DOHH2 (cell line): Measurements from ENCODE around the gene KIAA1549.

Experiments
- H3F3A ChIP-seq: fragments of 200-600 bp; sonication (generic), shearing (Covaris generic); 2 replicates; pipeline ENCODE4 v1.6.0; 2016; ENCODE audit warnings: antibody characterized with exemption, mild to moderate bottlenecking; ENCODE audit not compliant: control insufficient read depth, insufficient read depth
- H3K27ac ChIP-seq: fragments of 200-600 bp; sonication (generic); 2 replicates; pipeline ENCODE4 v1.5.1; 2014; ENCODE audit warnings: low read depth, mild to moderate bottlenecking, low read length, moderate library complexity
- H3K27me3 ChIP-seq: fragments of 200-600 bp; sonication (generic); 2 replicates; pipeline ENCODE4 v1.6.1; 2014; ENCODE audit warnings: mild to moderate bottlenecking, low read length, mixed read lengths; ENCODE audit not compliant: control insufficient read depth
- H3K36me3 ChIP-seq: fragments of 200-600 bp; sonication (generic); 2 replicates; pipeline ENCODE4 v1.6.1; 2014; ENCODE audit warnings: mild to moderate bottlenecking, low read length, moderate library complexity, mixed read lengths; ENCODE audit not compliant: control insufficient read depth
- H3K4me1 ChIP-seq: fragments of 200-600 bp; sonication (generic); 2 replicates; pipeline ENCODE4 v1.6.1; 2014; ENCODE audit warnings: mild to moderate bottlenecking, low read length, mixed read lengths; ENCODE audit not compliant: control insufficient read depth
- H3K4me2 ChIP-seq: fragments of 200-600 bp; sonication (generic); 2 replicates; pipeline ENCODE4 v1.6.0; 2014; ENCODE audit warnings: mild to moderate bottlenecking, low read length, moderate library complexity
- H3K4me3 ChIP-seq: fragments of 200-600 bp; sonication (generic); 2 replicates; pipeline ENCODE4 v1.5.1; 2014; ENCODE audit warnings: mild to moderate bottlenecking, low read length, mixed read lengths
- H3K79me2 ChIP-seq: fragments of 200-600 bp; sonication (generic); 2 replicates; pipeline ENCODE4 v1.6.1; 2014; ENCODE audit warnings: mild to moderate bottlenecking, low read length, mixed read lengths; ENCODE audit not compliant: control insufficient read depth
- H3K9me2 ChIP-seq: fragments of 200-600 bp; sonication (generic); replicated peaks from 2 replicates; pipeline ENCODE4 v1.6.1; 2014; ENCODE audit warnings: mild to moderate bottlenecking, low read length, mixed read lengths; ENCODE audit not compliant: control insufficient read depth
- H3K9me3 ChIP-seq: fragments of 200-600 bp; sonication (generic); 2 replicates; pipeline ENCODE4 v1.6.1; 2014; ENCODE audit warnings: antibody characterized with exemption, low read length, mixed read lengths; ENCODE audit not compliant: control insufficient read depth, insufficient read depth
- H4K20me1 ChIP-seq: fragments of 200-600 bp; sonication (generic); 2 replicates; pipeline ENCODE4 v1.6.0; 2014; ENCODE audit warnings: low read depth, mild to moderate bottlenecking, antibody characterized with exemption, low read length, moderate library complexity; ENCODE audit not compliant: control insufficient read depth, insufficient read depth
- EZH2phosphoT487 ChIP-seq: fragments of 200-600 bp; sonication (generic); IDR thresholded peaks from 2 replicates; pipeline ENCODE4 v1.6.1; 2017; ENCODE audit warnings: borderline replicate concordance, mild to moderate bottlenecking, antibody characterized with exemption, low read length, moderate library complexity, mixed read lengths
- TF ChIP-seq, protein P1 (sequence below): fragments of 200-600 bp; sonication (generic); IDR thresholded peaks from one replicate; pipeline ENCODE4 v1.5.1; 2014; ENCODE audit warnings: antibody characterized with exemption, mild to moderate bottlenecking, low read depth, low read length; ENCODE audit not compliant: poor library complexity, severe bottlenecking

KIAA1549 gene

DNA sequence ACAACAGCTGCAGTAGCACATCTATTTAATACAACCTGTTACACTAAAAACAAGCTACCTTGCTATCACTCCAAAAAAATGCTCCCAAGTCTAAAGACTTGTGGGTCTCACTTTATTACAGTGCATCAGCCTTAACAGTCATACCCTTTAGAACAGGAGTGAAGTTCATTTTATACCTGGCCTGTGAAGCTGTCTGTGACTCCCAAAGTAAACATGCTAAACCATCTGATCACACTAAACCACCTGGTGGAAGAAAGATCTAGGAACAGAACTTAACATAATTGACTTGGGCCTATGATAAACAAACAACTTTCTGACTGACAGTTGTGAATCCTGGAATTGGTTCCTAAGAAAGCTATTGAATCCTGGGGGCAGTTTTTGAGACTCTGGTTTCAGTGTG, 102.3 kb downstream of the KIAA1549 start:
- no peaks in the 10 kb centered on the region for H3K79me2 ChIP-seq
- H3K9me2 ChIP-seq: no peaks in the 10 kb centered on the region
- H4K20me1 ChIP-seq: no peaks in the 10 kb centered on the region
- no peaks in the 10 kb centered on the region for H3F3A ChIP-seq
- no peak overlapping the region for H3K4me3 ChIP-seq
- no peaks in the 10 kb centered on the region for H3K36me3 ChIP-seq
- 0 out of 2 replicates have a peak, but pooled peaks cover 2% of the 10 kb centered on the region for H3K27me3 ChIP-seq
- no peak overlapping the region for H3K4me2 ChIP-seq
- H3K27ac ChIP-seq: no peak overlapping the region
- TF ChIP-seq EZH2phosphoT487: no peak
- TF ChIP-seq, protein P1, sequence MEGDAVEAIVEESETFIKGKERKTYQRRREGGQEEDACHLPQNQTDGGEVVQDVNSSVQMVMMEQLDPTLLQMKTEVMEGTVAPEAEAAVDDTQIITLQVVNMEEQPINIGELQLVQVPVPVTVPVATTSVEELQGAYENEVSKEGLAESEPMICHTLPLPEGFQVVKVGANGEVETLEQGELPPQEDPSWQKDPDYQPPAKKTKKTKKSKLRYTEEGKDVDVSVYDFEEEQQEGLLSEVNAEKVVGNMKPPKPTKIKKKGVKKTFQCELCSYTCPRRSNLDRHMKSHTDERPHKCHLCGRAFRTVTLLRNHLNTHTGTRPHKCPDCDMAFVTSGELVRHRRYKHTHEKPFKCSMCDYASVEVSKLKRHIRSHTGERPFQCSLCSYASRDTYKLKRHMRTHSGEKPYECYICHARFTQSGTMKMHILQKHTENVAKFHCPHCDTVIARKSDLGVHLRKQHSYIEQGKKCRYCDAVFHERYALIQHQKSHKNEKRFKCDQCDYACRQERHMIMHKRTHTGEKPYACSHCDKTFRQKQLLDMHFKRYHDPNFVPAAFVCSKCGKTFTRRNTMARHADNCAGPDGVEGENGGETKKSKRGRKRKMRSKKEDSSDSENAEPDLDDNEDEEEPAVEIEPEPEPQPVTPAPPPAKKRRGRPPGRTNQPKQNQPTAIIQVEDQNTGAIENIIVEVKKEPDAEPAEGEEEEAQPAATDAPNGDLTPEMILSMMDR: no peak
- H3K9me3 ChIP-seq: no peaks in the 10 kb centered on the region
- H3K4me1 ChIP-seq: no peaks in the 10 kb centered on the region

GRCh38 chr7:138878051-138878450, 103.1 kb downstream of the KIAA1549 start:
- Histone ChIP-seq H3K9me2 (no peaks in the 10 kb centered on the region), H3K27me3 (peaks cover 5% of the 10 kb centered on the region; the same call in 1 of the 2 replicates), H3K79me2 (no peaks in the 10 kb centered on the region), H3K4me3 (no peak overlapping the region), H3K9me3 (no peaks in the 10 kb centered on the region), H3K27ac (no peak overlapping the region), H3K4me2 (no peak overlapping the region), H3K4me1 (no peaks in the 10 kb centered on the region), H3K36me3 (no peaks in the 10 kb centered on the region), H4K20me1 (no peaks in the 10 kb centered on the region), H3F3A (no peaks in the 10 kb centered on the region)
- TF ChIP-seq EZH2phosphoT487: no peak
- TF ChIP-seq, protein P1: no peak

GRCh38 chr7:138876326-138876725, 104.9 kb downstream of the KIAA1549 start:
- no peaks in the 10 kb centered on the region for H3K4me1 ChIP-seq
- no peaks in the 10 kb centered on the region for H3K9me3 ChIP-seq
- H3K36me3 ChIP-seq: no peaks in the 10 kb centered on the region
- no peaks in the 10 kb centered on the region for H3K9me2 ChIP-seq
- H3K27ac ChIP-seq: no peak overlapping the region
- no peaks in the 10 kb centered on the region for H4K20me1 ChIP-seq
- H3K79me2 ChIP-seq: no peaks in the 10 kb centered on the region
- peaks cover 11% of the 10 kb centered on the region; the same call in 1 of the 2 replicates for H3K27me3 ChIP-seq
- no peak overlapping the region for H3K4me2 ChIP-seq
- TF ChIP-seq EZH2phosphoT487: no peak
- TF ChIP-seq, protein P1: no peak
- H3K4me3 ChIP-seq: no peak overlapping the region
- no peaks in the 10 kb centered on the region for H3F3A ChIP-seq

- H3K36me3 ChIP-seq: no peaks in the 10 kb centered on the region
- no peak overlapping the region for H3K27ac ChIP-seq
- no peaks in the 10 kb centered on the region for H3K4me1 ChIP-seq
- H3K4me2 ChIP-seq: no peak overlapping the region
- H3K79me2 ChIP-seq: no peaks in the 10 kb centered on the region
- no peak for TF ChIP-seq EZH2phosphoT487
- TF ChIP-seq, protein P1: no peak
- H3K9me3 ChIP-seq: no peaks in the 10 kb centered on the region
- peaks cover 11% of the 10 kb centered on the region; the same call in 1 of the 2 replicates for H3K27me3 ChIP-seq
- no peaks in the 10 kb centered on the region for H4K20me1 ChIP-seq
- no peaks in the 10 kb centered on the region for H3K9me2 ChIP-seq
- H3K4me3 ChIP-seq: no peak overlapping the region
- H3F3A ChIP-seq: no peaks in the 10 kb centered on the region
These were observed 105.4 kb downstream of the KIAA1549 start for GRCh38 chr7:138875794-138876193.
